PC-3 (cell line): Measurements from ENCODE around the gene DNAAF2. TPM values are rescaled to one million over a fixed set of nuclear protein-coding genes. Genes with fewer than 3 reads are reported as not detected.

ENCODE experiments used
- ATAC-seq: fragments of 200-7000 bp; cut with Tn5 transposase; 2 replicates; pipeline ENCODE4 v1.9.1; 2020; ENCODE audit warnings: mild to moderate bottlenecking, moderate library complexity
- BruUV-seq: library from RNA; stranded (reverse); fragments of 400-500 nt; replicated peaks from 2 replicates; lab custom pipeline; 2021; lab: Mats Ljungman, UMichigan
- CTCF ChIA-PET: fragments of 300-600 bp; sonication (Branson Sonifier 250); formaldehyde crosslinking; loops from one replicate; lab custom pipeline; 2022; ENCODE audit warnings: antibody characterized with exemption; lab: Charles Lee
- POLR2A ChIA-PET: fragments of 300-600 bp; sonication (Branson Sonifier 250); formaldehyde crosslinking; loops from one replicate; lab custom pipeline; 2022; ENCODE audit warnings: antibody characterized with exemption; ENCODE audit not compliant: unreplicated experiment; lab: Charles Lee
- DNase-seq: peaks from one replicate; pipeline ENCODE4 v3.0.0-alpha.2; 2015
- H2AFZ ChIP-seq: fragments of 300-600 bp; sonication (generic); 2 replicates; pipeline ENCODE4 v1.6.0; 2016; ENCODE audit warnings: antibody characterized with exemption, low read length
- H3F3A ChIP-seq: fragments of 300-600 bp; sonication (generic); one replicate; pipeline ENCODE4 v1.6.0; 2017; ENCODE audit warnings: antibody characterized with exemption, low read length, control low read depth, mild to moderate bottlenecking; ENCODE audit not compliant: unreplicated experiment
- H3K27ac ChIP-seq: fragments of 300-600 bp; sonication (generic); 2 replicates; pipeline ENCODE4 v1.5.1; 2016; ENCODE audit warnings: mild to moderate bottlenecking, low read length
- H3K27me3 ChIP-seq: fragments of 300-600 bp; sonication (generic); 2 replicates; pipeline ENCODE4 v1.6.1; 2016; ENCODE audit warnings: low read length, mixed read lengths
- H3K36me3 ChIP-seq: fragments of 300-600 bp; sonication (generic); 2 replicates; pipeline ENCODE4 v1.6.1; 2016; ENCODE audit warnings: low read depth, mixed run types, low read length, mixed read lengths
- H3K4me1 ChIP-seq: fragments of 300-600 bp; sonication (generic); 2 replicates; pipeline ENCODE4 v1.5.1; 2016; ENCODE audit warnings: low read length; ENCODE audit not compliant: insufficient read depth
- H3K4me2 ChIP-seq: fragments of 300-600 bp; sonication (generic); 2 replicates; pipeline ENCODE4 v1.6.0; 2016; ENCODE audit warnings: low read length
- H3K4me3 ChIP-seq: fragments of 300-600 bp; sonication (generic); 2 replicates; pipeline ENCODE4 v1.5.1; 2016; ENCODE audit warnings: mild to moderate bottlenecking, low read length, mixed read lengths
- H3K79me2 ChIP-seq: fragments of 300-600 bp; sonication (generic); 2 replicates; pipeline ENCODE4 v1.6.1; 2017; ENCODE audit warnings: low read length, mixed read lengths
- H3K9ac ChIP-seq: fragments of 300-600 bp; sonication (generic); 2 replicates; pipeline ENCODE4 v1.6.0; 2016; ENCODE audit warnings: mild to moderate bottlenecking, low read length
- H3K9me2 ChIP-seq: fragments of 300-600 bp; sonication (generic); replicated peaks from 2 replicates; pipeline ENCODE4 v1.6.1; 2016; ENCODE audit warnings: mixed run types, low read length, mixed read lengths
- H3K9me3 ChIP-seq: fragments of 300-600 bp; sonication (generic); 2 replicates; pipeline ENCODE4 v1.6.1; 2016; ENCODE audit warnings: low read length, mixed read lengths
- H4K20me1 ChIP-seq: fragments of 300-600 bp; sonication (generic); 2 replicates; pipeline ENCODE4 v1.6.1; 2016; ENCODE audit warnings: low read length, mixed read lengths
- EZH2 ChIP-seq: fragments of 300-600 bp; sonication (generic); IDR thresholded peaks from one replicate; pipeline ENCODE4 v1.6.1; 2017; ENCODE audit warnings: antibody characterized with exemption, mild to moderate bottlenecking, low read length; ENCODE audit not compliant: unreplicated experiment
- EZH2phosphoT487 ChIP-seq: fragments of 300-600 bp; sonication (generic); IDR thresholded peaks from 2 replicates; pipeline ENCODE4 v1.6.1; 2018; ENCODE audit warnings: mild to moderate bottlenecking, antibody characterized with exemption, low read length, borderline replicate concordance
- intact Hi-C: fragments of 100-400 bp; cut with micrococcal nuclease; formaldehyde crosslinking; loops from 2 replicates; pipeline ENCODE4 v1.9.0; 2023
- total RNA-seq: library from RNA; depleted of rRNA; stranded (reverse); fragments of >200 nt; gene quantifications from 2 replicates; pipeline ENCODE4 v1.2.3, GENCODE V29; 2014
- TF ChIP-seq, protein P1 (sequence below): fragments of 300-600 bp; sonication (generic); conservative IDR thresholded peaks from 2 replicates; pipeline ENCODE4 v1.5.1; 2017; ENCODE audit warnings: antibody characterized with exemption, low read depth, mild to moderate bottlenecking, low read length

The DNAAF2 gene
- total RNA-seq, 1 experiment from 2014 or later, result 23.2 TPM

DNA sequence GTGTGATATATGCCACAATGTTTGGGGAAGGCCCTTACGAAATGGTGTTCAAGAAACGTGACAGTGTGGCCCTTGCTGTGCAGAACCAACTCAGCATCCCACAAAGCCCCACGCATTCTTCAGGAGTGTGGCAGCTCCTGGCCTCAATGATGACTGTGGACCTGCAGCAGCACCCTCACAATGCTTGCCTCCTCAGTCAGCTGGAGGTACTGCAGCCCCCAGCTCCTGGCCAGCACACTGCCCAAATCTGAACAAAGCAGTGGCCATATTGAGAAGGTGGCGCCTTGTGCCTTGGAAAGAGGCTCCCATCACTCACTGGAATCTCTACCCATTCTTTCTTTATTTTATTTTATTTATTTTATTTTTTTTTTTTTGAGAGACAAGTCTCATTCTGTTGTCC lies 42.6 kb upstream of the DNAAF2 start:
- intact Hi-C loops, result no loop called here
- H3K27ac ChIP-seq, result no peak overlapping the region
- no TSS peak for BruUV-seq
- no peak overlapping the region for H3K4me2 ChIP-seq
- ChIA-PET CTCF (no interaction called here), POLR2A (no interaction called here)
- H3K9me3 ChIP-seq, result no peaks in the 10 kb centered on the region
- peaks cover 26% of the 10 kb centered on the region for H3K36me3 ChIP-seq
- no peaks in the 10 kb centered on the region for H3F3A ChIP-seq
- ATAC-seq, result no peak
- H3K9ac ChIP-seq, result no peak overlapping the region
- no peak for DNase-seq
- H3K27me3 ChIP-seq, result no peaks in the 10 kb centered on the region
- H4K20me1 ChIP-seq, result no peaks in the 10 kb centered on the region
- H3K4me1 ChIP-seq, result peaks cover 13% of the 10 kb centered on the region
- H2AFZ ChIP-seq, result no peak overlapping the region
- H3K9me2 ChIP-seq, result no peaks in the 10 kb centered on the region
- no peak overlapping the region for H3K4me3 ChIP-seq
- TF ChIP-seq, protein P1, sequence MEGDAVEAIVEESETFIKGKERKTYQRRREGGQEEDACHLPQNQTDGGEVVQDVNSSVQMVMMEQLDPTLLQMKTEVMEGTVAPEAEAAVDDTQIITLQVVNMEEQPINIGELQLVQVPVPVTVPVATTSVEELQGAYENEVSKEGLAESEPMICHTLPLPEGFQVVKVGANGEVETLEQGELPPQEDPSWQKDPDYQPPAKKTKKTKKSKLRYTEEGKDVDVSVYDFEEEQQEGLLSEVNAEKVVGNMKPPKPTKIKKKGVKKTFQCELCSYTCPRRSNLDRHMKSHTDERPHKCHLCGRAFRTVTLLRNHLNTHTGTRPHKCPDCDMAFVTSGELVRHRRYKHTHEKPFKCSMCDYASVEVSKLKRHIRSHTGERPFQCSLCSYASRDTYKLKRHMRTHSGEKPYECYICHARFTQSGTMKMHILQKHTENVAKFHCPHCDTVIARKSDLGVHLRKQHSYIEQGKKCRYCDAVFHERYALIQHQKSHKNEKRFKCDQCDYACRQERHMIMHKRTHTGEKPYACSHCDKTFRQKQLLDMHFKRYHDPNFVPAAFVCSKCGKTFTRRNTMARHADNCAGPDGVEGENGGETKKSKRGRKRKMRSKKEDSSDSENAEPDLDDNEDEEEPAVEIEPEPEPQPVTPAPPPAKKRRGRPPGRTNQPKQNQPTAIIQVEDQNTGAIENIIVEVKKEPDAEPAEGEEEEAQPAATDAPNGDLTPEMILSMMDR, result no peak
- no peak for TF ChIP-seq EZH2phosphoT487
- no peak for TF ChIP-seq EZH2
- no peaks in the 10 kb centered on the region for H3K79me2 ChIP-seq

DNA sequence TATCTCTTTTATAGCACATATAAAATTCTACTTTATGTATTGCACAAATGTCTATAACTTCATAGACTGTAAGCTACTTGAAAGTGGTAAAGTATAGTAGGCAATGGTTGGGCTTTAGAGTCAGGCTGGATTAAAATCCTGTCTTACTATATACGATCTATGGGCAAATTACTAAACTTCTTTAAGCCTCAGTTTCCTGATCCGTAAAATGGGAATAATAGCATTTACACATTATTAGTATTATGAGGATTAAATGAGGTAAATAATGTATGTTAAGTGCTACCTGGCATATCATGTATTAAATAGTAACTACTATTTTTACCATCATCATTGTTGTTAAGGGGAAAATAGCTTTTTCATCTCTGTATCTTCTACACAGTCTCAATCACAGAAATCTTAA lies 38.5 kb upstream of the DNAAF2 start:
- Histone ChIP-seq H3F3A (no peaks in the 10 kb centered on the region), H3K4me2 (no peak overlapping the region), H3K27ac (no peak overlapping the region), H3K9me2 (no peaks in the 10 kb centered on the region), H3K4me1 (no peaks in the 10 kb centered on the region), H3K9me3 (no peaks in the 10 kb centered on the region), H3K36me3 (peaks cover 24% of the 10 kb centered on the region), H4K20me1 (no peaks in the 10 kb centered on the region), H3K9ac (no peak overlapping the region), H3K79me2 (no peaks in the 10 kb centered on the region), H3K27me3 (no peaks in the 10 kb centered on the region), H3K4me3 (no peak overlapping the region), H2AFZ (no peak overlapping the region)
- TF ChIP-seq EZH2 (no peak), EZH2phosphoT487 (no peak)
- TF ChIP-seq, protein P1, result no peak
- no TSS peak for BruUV-seq
- DNase-seq (no peak), ATAC-seq (no peak)
- ChIA-PET CTCF (no interaction called here), POLR2A (no interaction called here)
- intact Hi-C loops, result no loop called here

DNA sequence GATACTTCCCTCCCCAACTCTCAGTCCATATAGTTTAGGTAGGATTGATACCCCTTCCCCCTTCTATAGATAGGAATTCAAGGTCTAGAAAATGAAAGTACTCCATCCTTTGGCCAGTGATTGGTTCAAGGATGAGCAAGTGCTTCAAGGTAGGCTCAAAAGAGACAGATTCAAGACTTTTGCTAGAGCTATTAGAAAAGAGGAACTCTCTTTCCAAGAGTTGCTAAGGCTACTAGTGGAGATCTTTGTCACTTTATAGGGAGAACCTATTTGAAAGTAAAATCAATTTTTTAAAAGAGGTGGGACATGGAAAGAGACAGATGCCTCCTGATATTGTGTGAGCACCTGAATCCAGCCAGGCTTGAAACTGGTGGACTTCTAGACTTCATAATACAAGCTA lies 35.4 kb upstream of the DNAAF2 start:
- no peaks in the 10 kb centered on the region for H4K20me1 ChIP-seq
- no peak overlapping the region for H3K4me3 ChIP-seq
- H3F3A ChIP-seq, result no peaks in the 10 kb centered on the region
- H2AFZ ChIP-seq, result no peak overlapping the region
- no peak overlapping the region for H3K9ac ChIP-seq
- intact Hi-C loops, result no loop called here
- CTCF ChIA-PET, result interaction anchor here (0.6 kb wide), 2 partner anchors 27 to 690 kb away, joined by 3 to 7 read pairs; no protein-coding TSS in a partner anchor
- POLR2A ChIA-PET, result interaction anchor here (0.6 kb wide), 1 partner anchor 46 kb away, joined by 18 read pairs; no protein-coding TSS in a partner anchor
- no TSS peak for BruUV-seq
- no peaks in the 10 kb centered on the region for H3K9me2 ChIP-seq
- H3K4me2 ChIP-seq, result no peak overlapping the region
- no peaks in the 10 kb centered on the region for H3K79me2 ChIP-seq
- DNase-seq (no peak), ATAC-seq (no peak)
- H3K27me3 ChIP-seq, result no peaks in the 10 kb centered on the region
- peaks cover 27% of the 10 kb centered on the region for H3K36me3 ChIP-seq
- TF ChIP-seq EZH2phosphoT487, result no peak
- no peak for TF ChIP-seq EZH2
- TF ChIP-seq, protein P1, result no peak
- H3K4me1 ChIP-seq, result no peaks in the 10 kb centered on the region
- H3K27ac ChIP-seq, result no peak overlapping the region
- H3K9me3 ChIP-seq, result no peaks in the 10 kb centered on the region
